Measurements from ENCODE around the gene POLR2I. TPM values are rescaled to one million over a fixed set of nuclear protein-coding genes. Genes with fewer than 3 reads are reported as not detected.

Gene POLR2I
- total and polyA plus RNA-seq, 9 of the 15 experiments (the other 6 are each of a cell fraction or from before 2014, with no cell fraction given): 28.0 to 283 (median 123) TPM

DNA sequence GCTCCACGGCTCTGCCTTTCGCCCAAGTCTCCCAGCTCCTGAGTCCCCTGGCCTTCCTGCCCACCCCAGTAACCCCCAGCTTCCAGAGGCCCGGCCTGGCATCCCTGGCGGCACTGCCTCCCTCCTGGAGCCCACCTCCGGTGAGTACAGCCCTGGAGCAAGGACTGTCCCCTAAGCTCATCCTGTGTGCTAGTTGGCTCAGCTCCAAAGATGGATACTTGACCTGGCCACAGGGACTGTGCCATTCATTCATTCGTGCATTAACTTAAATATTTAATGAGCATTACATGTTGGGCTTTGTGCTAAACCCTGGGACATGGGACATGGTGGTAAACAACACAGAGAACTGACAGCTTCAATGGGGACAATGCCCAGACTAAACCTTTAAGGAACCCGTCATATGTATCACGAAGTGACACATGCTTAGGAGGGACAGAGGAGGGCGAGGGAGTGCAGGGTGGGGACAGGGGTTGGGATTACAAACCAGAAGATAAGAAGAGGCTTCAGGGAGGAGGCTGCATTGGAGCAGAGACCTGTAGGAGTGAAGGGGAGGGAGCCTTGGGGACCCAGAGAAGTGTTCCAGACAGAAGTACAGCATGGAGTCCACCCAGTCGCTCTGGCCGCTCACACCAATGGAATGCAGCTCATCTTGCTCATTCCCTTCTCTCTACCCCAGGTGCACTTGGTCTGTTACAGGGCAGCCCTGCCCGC lies 10.7 kb downstream of the POLR2I start:
- peaks cover 78% of the 10 kb centered on the region for H3K36me3 ChIP-seq (ENCODE audit: control insufficient read depth, insufficient read depth, low read length)
- ChIA-PET CTCF (ENCODE audit: low intra/inter-chr PET ratio) (no interaction called here), POLR2A (interaction anchor here (0.6 to 3.5 kb wide), 7 partner anchors 9 to 53 kb away, joined by 3 to 10 read pairs (median 4); partner anchors contain the start of gene POLR2I)
- no peaks in the 10 kb centered on the region for H3K9me3 ChIP-seq (replicated peaks; ENCODE audit: control insufficient read depth, insufficient read depth, low read depth, low read length)
- FAIRE-seq: peak; percentile 97
- peak overlapping the region; percentile 60; the same call in 1 of the 2 replicates for H3K4me2 ChIP-seq (ENCODE audit: insufficient read depth, low read length)
- no peak overlapping the region for H3K4me3 ChIP-seq
- H3K9ac ChIP-seq (ENCODE audit: insufficient read depth in 1 of 2, low read depth in 2 of 2, low read length in 2 of 2): peak overlapping the region; percentile 20 to 84; a peak in 3 of 4 replicates
- WGBS (ENCODE audit: insufficient coverage, low coverage, missing lambda C conversion rate): 44% methylated on average over 12 of the region's 12 CpGs
- DNase-seq (ENCODE audit: extremely low read depth in 1 of 4, low spot score in 3 of 4): peak; percentile 69 to 90 (median 82)
- no peaks in the 10 kb centered on the region for H4K20me1 ChIP-seq (replicated peaks; ENCODE audit: control insufficient read depth, insufficient read depth, low read length)
- no peak overlapping the region for H2AFZ ChIP-seq (ENCODE audit: low read depth, low read length)
- peak; percentile 93 for ATAC-seq
- in situ Hi-C loops (cut with MboI) (no loop called here), intact Hi-C loops (cut with micrococcal nuclease) (no loop called here)
- BruUV-seq (replicated peaks): no TSS peak
- H3K27ac ChIP-seq (ENCODE audit: extremely low read depth, low read depth, low read length): peak overlapping the region; percentile 31; the same call in 1 of the 3 replicates
- H3K9me1 ChIP-seq (ENCODE audit: control insufficient read depth, insufficient read depth, low read length): peaks cover 8% of the 10 kb centered on the region
- H3K4me1 ChIP-seq (replicated peaks in 1 of 2; ENCODE audit: control insufficient read depth in 2 of 2, insufficient read depth in 2 of 2, low read length in 2 of 2): peaks cover 15 to 54% of the 10 kb centered on the region in 2 experiments; a peak in 4 of 5 replicates
- no peaks in the 10 kb centered on the region for H3K79me2 ChIP-seq (ENCODE audit: control insufficient read depth, insufficient read depth, low read length)
- no peaks in the 10 kb centered on the region for H3K27me3 ChIP-seq (ENCODE audit: control insufficient read depth in 2 of 2, insufficient read depth in 2 of 2, low read length in 2 of 2)
- TF ChIP-seq, protein P1, sequence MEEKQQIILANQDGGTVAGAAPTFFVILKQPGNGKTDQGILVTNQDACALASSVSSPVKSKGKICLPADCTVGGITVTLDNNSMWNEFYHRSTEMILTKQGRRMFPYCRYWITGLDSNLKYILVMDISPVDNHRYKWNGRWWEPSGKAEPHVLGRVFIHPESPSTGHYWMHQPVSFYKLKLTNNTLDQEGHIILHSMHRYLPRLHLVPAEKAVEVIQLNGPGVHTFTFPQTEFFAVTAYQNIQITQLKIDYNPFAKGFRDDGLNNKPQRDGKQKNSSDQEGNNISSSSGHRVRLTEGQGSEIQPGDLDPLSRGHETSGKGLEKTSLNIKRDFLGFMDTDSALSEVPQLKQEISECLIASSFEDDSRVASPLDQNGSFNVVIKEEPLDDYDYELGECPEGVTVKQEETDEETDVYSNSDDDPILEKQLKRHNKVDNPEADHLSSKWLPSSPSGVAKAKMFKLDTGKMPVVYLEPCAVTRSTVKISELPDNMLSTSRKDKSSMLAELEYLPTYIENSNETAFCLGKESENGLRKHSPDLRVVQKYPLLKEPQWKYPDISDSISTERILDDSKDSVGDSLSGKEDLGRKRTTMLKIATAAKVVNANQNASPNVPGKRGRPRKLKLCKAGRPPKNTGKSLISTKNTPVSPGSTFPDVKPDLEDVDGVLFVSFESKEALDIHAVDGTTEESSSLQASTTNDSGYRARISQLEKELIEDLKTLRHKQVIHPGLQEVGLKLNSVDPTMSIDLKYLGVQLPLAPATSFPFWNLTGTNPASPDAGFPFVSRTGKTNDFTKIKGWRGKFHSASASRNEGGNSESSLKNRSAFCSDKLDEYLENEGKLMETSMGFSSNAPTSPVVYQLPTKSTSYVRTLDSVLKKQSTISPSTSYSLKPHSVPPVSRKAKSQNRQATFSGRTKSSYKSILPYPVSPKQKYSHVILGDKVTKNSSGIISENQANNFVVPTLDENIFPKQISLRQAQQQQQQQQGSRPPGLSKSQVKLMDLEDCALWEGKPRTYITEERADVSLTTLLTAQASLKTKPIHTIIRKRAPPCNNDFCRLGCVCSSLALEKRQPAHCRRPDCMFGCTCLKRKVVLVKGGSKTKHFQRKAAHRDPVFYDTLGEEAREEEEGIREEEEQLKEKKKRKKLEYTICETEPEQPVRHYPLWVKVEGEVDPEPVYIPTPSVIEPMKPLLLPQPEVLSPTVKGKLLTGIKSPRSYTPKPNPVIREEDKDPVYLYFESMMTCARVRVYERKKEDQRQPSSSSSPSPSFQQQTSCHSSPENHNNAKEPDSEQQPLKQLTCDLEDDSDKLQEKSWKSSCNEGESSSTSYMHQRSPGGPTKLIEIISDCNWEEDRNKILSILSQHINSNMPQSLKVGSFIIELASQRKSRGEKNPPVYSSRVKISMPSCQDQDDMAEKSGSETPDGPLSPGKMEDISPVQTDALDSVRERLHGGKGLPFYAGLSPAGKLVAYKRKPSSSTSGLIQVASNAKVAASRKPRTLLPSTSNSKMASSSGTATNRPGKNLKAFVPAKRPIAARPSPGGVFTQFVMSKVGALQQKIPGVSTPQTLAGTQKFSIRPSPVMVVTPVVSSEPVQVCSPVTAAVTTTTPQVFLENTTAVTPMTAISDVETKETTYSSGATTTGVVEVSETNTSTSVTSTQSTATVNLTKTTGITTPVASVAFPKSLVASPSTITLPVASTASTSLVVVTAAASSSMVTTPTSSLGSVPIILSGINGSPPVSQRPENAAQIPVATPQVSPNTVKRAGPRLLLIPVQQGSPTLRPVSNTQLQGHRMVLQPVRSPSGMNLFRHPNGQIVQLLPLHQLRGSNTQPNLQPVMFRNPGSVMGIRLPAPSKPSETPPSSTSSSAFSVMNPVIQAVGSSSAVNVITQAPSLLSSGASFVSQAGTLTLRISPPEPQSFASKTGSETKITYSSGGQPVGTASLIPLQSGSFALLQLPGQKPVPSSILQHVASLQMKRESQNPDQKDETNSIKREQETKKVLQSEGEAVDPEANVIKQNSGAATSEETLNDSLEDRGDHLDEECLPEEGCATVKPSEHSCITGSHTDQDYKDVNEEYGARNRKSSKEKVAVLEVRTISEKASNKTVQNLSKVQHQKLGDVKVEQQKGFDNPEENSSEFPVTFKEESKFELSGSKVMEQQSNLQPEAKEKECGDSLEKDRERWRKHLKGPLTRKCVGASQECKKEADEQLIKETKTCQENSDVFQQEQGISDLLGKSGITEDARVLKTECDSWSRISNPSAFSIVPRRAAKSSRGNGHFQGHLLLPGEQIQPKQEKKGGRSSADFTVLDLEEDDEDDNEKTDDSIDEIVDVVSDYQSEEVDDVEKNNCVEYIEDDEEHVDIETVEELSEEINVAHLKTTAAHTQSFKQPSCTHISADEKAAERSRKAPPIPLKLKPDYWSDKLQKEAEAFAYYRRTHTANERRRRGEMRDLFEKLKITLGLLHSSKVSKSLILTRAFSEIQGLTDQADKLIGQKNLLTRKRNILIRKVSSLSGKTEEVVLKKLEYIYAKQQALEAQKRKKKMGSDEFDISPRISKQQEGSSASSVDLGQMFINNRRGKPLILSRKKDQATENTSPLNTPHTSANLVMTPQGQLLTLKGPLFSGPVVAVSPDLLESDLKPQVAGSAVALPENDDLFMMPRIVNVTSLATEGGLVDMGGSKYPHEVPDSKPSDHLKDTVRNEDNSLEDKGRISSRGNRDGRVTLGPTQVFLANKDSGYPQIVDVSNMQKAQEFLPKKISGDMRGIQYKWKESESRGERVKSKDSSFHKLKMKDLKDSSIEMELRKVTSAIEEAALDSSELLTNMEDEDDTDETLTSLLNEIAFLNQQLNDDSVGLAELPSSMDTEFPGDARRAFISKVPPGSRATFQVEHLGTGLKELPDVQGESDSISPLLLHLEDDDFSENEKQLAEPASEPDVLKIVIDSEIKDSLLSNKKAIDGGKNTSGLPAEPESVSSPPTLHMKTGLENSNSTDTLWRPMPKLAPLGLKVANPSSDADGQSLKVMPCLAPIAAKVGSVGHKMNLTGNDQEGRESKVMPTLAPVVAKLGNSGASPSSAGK (IDR thresholded peaks at IDR 0.05): peak; percentile 61
- TF ChIP-seq PRDM10 (IDR thresholded peaks at IDR 0.05; ENCODE audit: partially characterized antibody) (peak; percentile 83), L3MBTL2 (IDR thresholded peaks at IDR 0.05) (peak; percentile 77), MECOM (CRISPR knock-in tag; IDR thresholded peaks at IDR 0.05) (no peak), SMARCA4 (IDR thresholded peaks at IDR 0.05) (peak; percentile 80)

All from K562 (cell line).